HG03025 (cell line): Measurements from ENCODE around the gene RPS6KA2.
"Not testable (repeated sequence)": the region's sequence is repeated elsewhere in the genome, so short reads cannot be mapped to it uniquely, and the experiment has no call there.

Experiments
- ATAC-seq: cut with Tn5 transposase; IDR thresholded peaks from one replicate; pipeline ENCODE4 v1.9.1; 2021; ENCODE audit warnings: mild to moderate bottlenecking, moderate library complexity; ENCODE audit not compliant: unreplicated experiment, low FRiP score

Gene RPS6KA2

DNA sequence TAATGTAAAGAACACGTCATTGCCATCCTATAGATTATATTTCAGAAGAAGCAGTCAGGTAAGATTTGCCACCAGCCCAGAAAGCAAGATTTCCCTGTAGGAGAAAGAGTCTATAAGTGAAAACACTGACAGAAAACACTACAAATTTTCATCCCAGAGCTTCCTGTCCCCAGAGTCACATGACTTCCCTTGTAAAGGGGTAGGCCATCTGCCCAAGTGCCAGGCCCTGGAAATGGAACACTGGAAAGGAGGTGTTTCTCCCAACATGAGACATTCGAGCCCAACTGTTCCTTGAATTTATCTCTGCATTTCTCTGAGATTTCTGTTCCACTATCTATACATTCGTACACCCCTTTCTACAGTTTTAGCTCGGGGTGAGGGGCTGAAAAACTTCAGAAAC is 87.5 kb downstream of the RPS6KA2 start:
- no peak for ATAC-seq

DNA sequence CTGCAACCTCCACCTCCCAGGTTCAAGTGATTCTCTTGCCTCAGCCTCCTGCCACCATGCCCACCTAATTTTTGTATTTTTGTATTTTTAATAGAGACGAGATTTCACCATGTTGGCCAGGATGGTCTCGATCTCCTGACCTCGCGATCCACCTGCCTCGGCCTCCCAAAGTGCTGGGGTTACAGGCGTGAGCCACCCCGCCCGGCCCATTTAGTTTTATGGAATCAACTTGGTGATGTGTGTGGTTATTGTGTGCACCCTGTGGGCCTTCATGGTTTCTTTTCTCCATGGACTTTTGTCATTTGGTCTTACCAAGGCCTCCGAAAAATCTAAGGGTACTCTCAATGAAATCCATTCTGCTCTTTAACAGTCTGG is 88.1 kb downstream of the RPS6KA2 start:
- not testable (repeated sequence) for ATAC-seq

GRCh38 chr6:166538297-166539010 is 88.6 kb downstream of the RPS6KA2 start:
- no peak for ATAC-seq

- no peak for ATAC-seq
These were observed 92.2 kb downstream of the RPS6KA2 start for GRCh38 chr6:166534658-166535406.

DNA sequence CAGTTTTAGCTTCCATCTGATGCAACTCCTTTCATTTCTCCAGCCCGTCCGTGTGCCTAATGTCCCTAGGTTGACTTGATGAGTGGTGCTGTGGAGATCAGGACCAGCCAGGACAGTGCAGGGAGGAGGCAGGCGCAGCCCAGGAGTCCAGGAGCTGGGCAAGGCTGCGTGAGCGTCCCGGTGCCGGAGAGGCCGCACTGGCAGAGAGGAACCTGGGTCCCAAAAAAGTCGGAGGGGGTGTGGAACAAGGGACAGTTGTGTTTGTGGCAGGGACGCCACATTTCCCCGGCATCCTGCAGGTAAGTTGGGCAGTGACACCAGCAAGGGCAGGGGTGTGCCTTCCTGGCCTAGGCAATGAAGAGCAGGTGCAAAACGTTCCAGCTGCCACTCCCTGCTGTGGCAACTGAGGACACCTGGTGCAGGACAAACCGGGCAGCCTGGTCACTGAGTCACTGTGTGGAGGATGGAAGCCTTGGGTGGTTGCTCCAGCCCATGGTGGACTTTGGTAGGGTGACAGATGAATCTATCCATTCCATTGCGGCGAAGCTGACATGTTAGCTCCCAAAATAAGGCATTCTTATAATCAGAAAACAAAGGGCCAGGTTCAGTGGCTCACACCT is 93.7 kb downstream of the RPS6KA2 start:
- no peak for ATAC-seq

DNA sequence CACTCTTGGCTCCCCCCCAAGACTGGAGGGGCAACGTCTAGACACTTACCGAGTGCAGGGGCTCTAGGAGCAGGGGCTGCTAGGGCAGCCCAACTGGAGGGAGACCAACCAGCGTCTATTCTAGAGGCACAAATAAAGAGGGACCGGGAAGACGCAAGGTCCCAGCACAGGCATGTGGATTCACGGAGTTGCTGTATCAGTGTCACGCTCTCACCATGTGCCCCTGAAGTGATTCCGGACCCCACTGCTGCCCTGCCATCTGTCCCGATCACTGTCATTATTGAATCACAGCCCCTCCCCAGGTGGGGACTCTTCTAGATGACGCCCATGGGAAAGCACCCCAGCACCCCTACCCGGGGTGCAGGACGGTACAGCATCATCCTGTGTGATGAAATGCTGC is 94.7 kb downstream of the RPS6KA2 start:
- ATAC-seq: no peak

DNA sequence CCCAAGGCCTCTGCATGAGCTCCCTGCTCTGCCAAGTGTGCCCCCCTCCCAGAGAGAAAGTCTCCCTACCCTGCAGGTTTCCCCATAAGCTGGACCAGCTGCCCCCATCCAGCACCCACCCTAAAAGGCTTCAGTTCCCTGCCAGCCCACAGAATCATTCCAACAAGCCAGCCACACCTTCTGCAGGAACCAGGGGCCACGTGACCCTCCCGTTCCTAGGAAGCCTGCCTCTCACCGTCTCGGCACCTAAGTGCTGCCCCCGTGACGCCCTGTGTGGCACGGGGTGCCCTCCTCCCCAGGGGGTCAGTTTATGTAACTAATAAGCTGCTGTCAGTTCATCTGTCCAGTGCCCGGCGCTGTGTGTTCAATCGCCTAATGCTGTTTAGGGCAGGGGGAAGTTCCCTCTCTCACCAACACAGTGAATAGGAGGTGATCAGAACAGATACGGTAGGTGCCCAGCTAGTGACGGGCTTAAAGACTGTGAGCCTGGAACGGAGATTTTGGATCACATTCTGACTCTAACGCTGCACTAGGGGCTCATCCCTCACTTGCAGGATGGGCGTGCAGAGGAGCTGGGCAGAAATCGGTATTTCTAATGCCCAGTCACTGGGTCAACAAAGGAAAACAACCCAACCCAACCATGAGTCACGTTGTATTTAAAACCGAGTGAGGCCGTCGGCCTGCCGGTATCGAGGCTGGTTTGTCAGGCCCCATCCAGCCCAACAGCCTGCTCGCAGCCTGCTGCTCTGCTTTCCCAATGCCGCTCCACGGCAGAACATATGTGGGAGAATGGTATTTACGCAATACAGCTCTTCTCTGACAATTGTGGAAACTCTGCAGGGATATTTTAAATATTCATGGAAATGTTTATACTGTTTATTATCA is 96.6 kb downstream of the RPS6KA2 start:
- ATAC-seq: no peak

GRCh38 chr6:166529586-166529985 is 97.5 kb downstream of the RPS6KA2 start:
- ATAC-seq: no peak

DNA sequence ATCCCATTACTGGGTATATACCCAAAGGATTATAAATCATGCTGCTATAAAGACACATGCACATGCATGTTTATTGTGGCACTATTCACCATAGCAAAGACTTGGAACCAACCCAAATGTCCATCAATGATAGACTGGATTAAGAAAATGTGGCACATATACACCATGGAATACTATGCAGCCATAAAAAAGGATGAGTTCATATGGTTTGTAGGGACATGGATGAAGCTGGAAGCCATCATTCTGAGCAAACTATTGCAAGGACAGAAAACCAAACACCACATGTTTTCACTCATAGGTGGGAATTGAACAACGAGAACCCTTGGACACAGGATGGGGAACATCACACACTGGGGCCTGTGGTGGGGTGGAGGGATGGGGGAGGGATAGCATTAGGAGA is 98.0 kb downstream of the RPS6KA2 start:
- not testable (repeated sequence) for ATAC-seq

DNA sequence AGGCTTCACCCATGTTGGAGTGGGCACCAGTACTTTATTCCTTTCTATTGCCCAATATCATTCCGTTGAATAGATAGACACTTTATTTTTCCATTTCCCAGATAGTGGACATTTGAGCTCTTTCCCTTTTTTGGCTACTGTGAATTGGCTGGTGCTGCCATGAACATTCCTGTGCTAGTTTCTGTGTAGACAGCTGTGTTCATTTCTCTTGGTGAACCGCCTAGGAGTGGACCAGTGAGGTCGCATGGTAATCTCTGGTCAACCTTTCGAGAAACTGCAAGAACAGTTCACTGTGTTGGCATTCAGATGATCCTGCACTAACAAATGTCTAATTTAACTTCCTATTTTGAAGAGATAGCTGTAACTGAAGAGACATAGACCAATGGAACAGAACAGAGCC is 99.2 kb downstream of the RPS6KA2 start:
- no peak for ATAC-seq

- no peak for ATAC-seq
These were observed 100.1 kb downstream of the RPS6KA2 start for GRCh38 chr6:166526937-166527336.

GRCh38 chr6:166525567-166525966 is 101.5 kb downstream of the RPS6KA2 start:
- ATAC-seq: no peak

DNA sequence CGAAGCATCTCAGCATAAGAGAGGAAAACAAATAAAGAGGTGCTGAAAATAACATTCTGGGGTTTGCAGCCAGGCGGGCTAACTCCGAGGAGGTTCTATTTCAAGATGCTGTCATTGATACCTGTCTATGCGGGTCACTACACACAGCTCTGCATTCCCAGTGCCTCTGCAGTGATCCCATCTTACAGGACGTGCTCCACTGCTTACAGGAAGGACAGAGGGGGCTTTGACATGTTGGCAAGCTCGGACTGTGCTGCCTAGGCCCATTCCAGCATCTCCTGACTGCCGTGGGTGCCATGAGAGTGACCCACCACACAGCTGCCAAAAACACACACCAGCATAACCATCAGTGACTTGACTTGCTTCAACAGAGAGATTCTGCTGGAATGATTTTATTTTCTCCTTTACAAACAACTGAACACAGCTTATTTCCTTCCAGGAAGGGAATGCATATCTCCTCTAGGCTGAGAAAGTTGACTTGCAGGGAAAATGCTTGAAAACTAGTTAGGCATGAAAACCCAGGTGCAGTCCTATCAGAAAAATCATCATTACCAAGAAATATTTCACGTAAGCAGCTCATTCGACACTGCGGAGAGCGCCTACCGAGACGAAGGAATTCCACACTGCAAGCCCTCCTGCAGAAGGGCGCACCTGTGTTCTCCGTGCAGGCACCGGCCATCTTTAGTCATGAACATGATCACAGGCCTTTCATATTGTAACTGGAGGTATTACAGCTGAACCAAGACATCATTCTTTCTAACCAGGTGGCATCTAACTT is 103.1 kb downstream of the RPS6KA2 start:
- ATAC-seq: no peak

- no peak for ATAC-seq
These were observed 105.9 kb downstream of the RPS6KA2 start for GRCh38 chr6:166520905-166521834.

DNA sequence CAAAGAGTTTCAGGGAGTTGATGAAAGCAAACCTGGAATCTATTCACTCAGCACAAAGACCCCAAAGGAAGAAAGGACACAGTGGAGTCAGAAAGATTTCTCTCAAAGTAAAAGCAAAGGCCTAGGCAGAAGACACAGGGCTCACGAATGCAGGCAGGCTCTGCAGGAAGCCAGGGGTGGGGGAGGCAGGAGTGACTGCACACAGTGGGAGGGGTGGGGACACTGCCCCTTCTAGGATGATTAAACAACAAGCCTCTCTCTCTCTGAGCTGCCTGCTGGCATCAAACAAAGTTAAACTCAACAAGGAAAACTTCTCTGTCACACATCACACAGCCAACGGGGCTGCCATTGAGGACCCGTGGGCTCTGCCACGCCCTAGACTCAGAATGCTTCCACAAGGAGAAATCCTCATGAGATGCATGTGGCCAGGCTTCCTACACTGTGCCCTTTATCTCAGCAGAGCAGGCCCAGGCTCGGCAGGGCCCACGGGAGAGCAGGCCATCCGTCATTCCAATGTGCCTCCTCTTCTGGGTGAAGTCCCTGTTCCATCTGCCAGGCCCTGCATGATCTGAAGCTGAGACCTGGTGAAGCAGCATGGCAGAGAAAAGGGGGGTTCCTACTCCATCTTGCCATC is 110.7 kb downstream of the RPS6KA2 start:
- ATAC-seq: no peak

- ATAC-seq: no peak
These were observed 111.8 kb downstream of the RPS6KA2 start for GRCh38 chr6:166515072-166515810.

- ATAC-seq: no peak
These were observed 112.9 kb downstream of the RPS6KA2 start for GRCh38 chr6:166514196-166514595.

DNA sequence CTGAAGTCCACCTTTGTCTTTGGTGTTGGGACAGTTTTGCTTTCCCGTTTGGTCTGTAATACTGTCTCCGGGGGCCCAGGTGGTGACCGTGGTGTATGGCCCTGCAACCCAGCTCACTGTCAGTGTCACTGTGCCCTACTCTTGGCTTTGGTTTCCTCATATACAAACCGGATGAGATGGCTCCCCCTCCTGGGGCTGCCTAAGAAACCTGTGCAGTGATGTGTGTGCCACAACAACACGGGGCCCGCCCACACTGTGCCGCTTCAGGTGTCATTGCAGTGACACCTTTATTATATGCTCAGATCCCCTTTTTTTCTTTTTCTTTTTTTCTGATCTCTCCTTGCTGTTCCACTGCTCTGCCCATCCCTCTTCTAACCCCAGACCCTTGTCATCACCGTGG is 114.5 kb downstream of the RPS6KA2 start:
- peak; percentile 70 for ATAC-seq
